Measurements from ENCODE around the gene TTLL10.

The TTLL10 gene

GRCh38 chr1:1237874-1238701 is 64.4 kb downstream of the TTLL10 start:
- peak; percentile 42 for DNase-seq (ENCODE audit: low spot score)

DNA sequence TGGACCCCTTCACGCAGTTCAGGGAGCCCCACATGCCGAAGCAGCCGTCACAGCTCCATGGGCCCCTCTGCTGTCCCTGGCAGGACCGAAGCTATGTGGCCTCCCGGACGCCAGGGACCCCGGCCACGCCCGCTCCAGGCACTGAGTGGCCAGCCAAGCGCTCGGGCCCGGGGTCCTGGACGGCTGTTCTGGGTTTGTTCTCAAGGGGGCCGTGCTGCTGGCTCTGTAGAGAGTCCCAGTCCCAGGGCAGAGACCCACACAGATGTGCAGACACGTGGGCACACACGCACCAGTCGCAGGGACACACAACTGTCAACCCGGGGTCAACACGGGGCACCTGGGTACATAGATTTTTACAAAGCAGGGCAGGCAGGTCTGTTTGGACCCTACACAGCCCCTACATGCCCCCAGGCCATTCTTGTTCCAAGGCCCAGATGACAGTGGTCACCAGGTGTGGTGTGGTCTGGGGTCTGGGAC is 65.1 kb downstream of the TTLL10 start:
- DNase-seq (ENCODE audit: low spot score): no peak

DNA sequence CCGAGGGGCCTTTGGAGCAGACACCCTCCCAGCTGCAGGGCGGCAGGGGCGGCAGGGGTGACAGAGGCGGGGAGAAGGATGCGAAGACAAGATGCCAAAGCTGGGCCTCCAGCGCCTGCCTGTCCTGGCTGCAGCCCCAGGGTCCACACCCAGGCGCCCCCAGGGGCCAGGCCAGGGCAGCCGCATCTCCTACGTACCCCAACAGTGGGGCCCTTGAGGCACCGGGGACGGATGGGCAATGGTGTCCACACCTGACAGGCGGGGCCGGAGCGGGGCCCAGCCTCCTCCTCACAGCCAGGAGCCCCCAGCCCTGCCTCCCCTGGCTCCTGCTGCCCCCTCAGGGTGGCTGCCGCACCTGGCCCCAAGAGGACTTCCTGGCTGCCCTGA is 65.5 kb downstream of the TTLL10 start:
- no peak for DNase-seq (ENCODE audit: low spot score)

DNA sequence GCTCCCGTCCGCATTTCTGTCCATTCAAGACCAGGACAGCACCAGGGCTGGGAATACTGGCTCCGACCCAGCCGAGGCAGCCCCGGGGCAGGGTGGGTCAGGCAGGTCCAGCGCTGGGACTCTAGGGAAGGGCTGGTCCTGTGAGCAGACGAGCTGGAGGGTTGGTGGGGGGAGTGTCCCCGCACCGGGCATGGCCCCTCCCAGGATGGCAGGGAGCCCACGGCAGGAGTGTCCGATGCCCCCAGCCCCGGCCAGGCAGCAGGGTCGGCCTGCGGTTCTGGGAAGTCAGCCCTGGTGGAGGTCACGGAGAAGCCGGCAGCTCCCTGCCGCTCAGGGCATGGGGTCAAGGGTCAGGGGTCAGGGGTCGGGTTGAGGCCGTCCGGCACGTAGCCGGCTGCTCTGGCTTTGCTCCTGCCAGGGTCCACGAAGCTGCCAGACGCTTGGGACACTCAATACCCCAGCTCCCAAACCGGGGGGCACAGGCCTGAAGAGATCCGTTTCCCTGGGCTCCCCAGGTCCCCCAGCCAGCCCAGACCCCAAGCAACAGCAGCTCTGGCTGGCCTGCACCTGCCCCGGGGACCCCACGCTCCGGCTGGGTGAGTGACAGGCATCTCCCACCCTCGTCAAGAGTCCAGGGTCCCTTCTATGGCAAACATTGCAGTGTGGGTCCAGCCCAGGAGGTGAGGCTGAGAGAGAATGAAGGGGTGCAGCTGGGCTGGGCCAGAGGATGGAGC is 66.1 kb downstream of the TTLL10 start:
- DNase-seq (ENCODE audit: low spot score): no peak

- no peak for DNase-seq (ENCODE audit: low spot score)
These were observed 66.7 kb downstream of the TTLL10 start for GRCh38 chr1:1240348-1240732.

DNA sequence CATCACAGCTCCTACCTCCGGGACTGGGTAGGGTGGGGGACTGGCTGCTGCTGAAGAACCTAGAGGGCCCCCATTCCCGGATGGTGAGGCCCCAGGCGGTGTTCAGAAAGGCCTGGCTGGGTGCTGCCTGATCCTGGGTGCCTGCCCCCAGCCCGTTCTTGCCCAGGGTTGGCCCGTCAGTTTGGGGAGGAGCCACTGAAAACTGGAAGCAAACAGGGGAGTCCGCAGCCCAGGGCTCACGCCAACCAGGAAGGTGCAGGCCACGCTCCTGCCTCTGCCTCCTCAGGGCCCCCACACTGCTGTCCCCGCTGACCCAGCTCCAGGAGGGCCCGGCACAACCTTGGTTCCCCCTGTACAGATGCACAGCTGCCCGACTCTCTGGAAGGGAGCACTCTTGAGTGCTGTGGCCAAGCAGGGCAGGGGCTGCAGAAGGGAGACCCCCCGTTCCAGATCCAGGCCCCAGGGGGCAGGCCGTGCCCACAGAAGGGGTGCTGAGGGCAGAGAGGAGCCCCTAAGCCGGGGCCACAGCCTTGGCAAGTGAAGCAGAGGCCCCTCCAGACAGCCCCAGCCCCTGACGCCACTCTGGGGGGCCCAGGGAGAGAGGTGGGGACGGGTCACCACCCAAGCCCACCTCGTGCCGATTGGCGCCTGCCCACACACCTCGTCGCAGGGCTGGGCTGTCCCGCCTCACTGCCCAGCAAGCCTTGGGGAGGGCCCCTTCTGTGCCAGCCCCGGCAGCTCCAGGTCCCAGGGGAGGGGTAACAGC is 67.3 kb downstream of the TTLL10 start:
- peak; percentile 15 for DNase-seq (ENCODE audit: low spot score)

- DNase-seq (ENCODE audit: low spot score): no peak
These were observed 68.0 kb downstream of the TTLL10 start for GRCh38 chr1:1241588-1242219.

DNA sequence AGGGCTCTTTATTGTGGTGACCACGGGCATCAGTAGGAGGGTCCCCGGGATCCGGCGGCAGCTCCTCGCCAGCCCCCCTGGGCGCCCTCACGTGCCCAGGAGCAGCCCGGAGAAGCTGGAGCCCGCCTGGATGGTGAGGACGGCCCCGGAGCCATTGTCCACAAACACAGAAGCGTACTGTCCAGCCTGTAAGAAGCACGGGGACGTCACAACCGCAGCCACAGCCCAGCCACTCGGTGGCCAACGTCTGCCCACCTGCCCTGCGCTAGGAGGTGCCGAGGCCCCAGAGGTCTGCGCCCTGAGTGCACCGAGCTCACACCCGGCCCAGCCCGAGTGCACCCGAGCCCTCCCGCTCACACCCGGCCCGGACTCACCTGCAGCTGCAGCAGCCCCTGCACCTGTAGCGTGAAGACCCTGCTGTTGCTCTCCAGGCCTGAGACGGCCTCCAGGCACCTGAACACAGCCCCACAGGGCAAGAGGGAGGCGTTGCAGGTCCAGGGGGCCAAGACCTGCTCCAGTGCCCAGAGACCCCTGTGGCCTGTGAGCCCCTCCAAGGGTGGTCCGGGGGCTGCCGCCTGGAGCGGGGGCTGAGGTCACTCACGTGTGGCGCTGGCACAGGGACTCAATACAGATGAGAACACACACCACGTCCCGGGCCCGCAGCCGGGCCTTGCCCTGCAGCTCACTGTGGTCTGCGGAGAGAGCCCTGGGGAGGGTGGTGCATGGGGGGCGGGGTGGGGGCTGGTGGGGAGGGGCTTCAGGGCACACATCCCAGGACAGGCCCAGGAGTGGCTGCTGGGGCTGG is 69.0 kb downstream of the TTLL10 start:
- no peak for DNase-seq (ENCODE audit: low spot score)

- DNase-seq (ENCODE audit: low spot score): no peak
These were observed 69.6 kb downstream of the TTLL10 start for GRCh38 chr1:1243266-1243660.

GRCh38 chr1:1243807-1244191 is 70.1 kb downstream of the TTLL10 start:
- DNase-seq (ENCODE audit: low spot score): no peak

GRCh38 chr1:1244192-1244811 is 70.6 kb downstream of the TTLL10 start:
- DNase-seq (ENCODE audit: low spot score): peak; percentile 25

DNA sequence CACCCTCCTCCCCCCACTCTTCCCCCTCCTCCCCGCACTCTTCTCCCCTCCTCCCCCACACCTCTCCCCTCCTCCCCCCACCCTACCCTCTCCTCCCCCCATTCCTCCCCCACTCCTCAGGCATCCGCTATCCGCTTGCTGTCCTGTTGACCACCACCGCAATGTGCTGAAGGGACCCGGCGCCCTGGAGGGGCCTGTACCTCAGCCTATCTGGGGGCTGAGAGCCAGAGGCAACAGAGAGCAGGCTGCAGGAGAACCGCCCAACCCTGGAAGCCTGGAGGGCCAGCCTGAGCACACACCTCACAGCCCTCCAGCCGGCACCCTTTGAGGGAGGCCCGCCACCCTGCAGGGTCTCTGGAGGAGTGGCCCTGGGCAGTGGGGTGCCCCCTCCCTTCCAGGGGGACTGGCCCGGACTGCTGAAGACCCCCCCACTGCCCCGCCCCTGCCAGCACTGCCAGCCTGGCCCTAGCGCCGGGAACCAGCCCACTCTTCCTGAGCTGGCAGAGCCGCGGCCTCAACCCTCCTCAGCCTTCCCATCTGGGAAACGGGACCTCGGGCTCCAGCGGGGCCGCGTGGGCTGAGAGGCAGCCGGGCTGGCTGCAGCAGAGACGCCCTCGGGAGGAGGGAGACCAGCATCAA is 71.6 kb downstream of the TTLL10 start:
- no peak for DNase-seq (ENCODE audit: low spot score)

GRCh38 chr1:1245817-1246576 is 72.3 kb downstream of the TTLL10 start:
- no peak for DNase-seq (ENCODE audit: low spot score)

- DNase-seq (ENCODE audit: low spot score): no peak
These were observed 73.1 kb downstream of the TTLL10 start, which contains the start of gene C1QTNF12 for GRCh38 chr1:1246577-1247340. TSS of gene C1QTNF12 (minus strand) at chr1:1246722. CDS start at chr1:1246690, 32 bp downstream.

- DNase-seq (ENCODE audit: low spot score): no peak
These were observed 73.7 kb downstream of the TTLL10 start for GRCh38 chr1:1247341-1247913.

All from kidney tubule cell (primary cell).